Neural progenitor cell (in vitro differentiated cells): ENCODE results near the gene SLC41A3. TPM values are rescaled to one million over a fixed set of nuclear protein-coding genes. Genes with fewer than 3 reads are reported as not detected.

ENCODE experiments used
- DNase-seq: peaks from one replicate; pipeline ENCODE4 v3.0.0-alpha.2; 2016; ENCODE audit warnings: low spot score
- H2AFZ ChIP-seq: fragments of 200-600 bp; sonication (generic); replicated peaks from 2 replicates; pipeline ENCODE4 v1.6.1; 2016; ENCODE audit warnings: antibody characterized with exemption
- H3F3A ChIP-seq: fragments of 200-600 bp; sonication (generic); 2 replicates; pipeline ENCODE4 v1.6.1; 2016; ENCODE audit warnings: antibody characterized with exemption, low read depth
- H3K27ac ChIP-seq: fragments of 200-600 bp; sonication (generic); 2 replicates; pipeline ENCODE4 v1.5.1; 2016; ENCODE audit warnings: mild to moderate bottlenecking
- H3K27me3 ChIP-seq: fragments of 200-600 bp; sonication (generic); 2 replicates; pipeline ENCODE4 v1.6.1; 2016; ENCODE audit warnings: mild to moderate bottlenecking, moderate library complexity
- H3K36me3 ChIP-seq: fragments of 200-600 bp; sonication (generic); 2 replicates; pipeline ENCODE4 v1.5.1; 2016
- H3K4me1 ChIP-seq: fragments of 200-600 bp; sonication (generic); 2 replicates; pipeline ENCODE4 v1.6.1; 2016; ENCODE audit warnings: mixed run types
- H3K4me2 ChIP-seq: fragments of 200-600 bp; sonication (generic); 2 replicates; pipeline ENCODE4 v1.6.1; 2016
- H3K4me3 ChIP-seq: fragments of 200-600 bp; sonication (generic); 2 replicates; pipeline ENCODE4 v1.5.1; 2016
- H3K79me2 ChIP-seq: fragments of 200-600 bp; sonication (generic); 2 replicates; pipeline ENCODE4 v1.6.1; 2016; ENCODE audit warnings: low read depth
- H3K9ac ChIP-seq: fragments of 200-600 bp; sonication (generic); 2 replicates; pipeline ENCODE4 v1.6.1; 2016
- H3K9me3 ChIP-seq: fragments of 200-600 bp; sonication (generic); 2 replicates; pipeline ENCODE4 v1.5.1; 2016; ENCODE audit warnings: low read depth
- H4K20me1 ChIP-seq: fragments of 200-600 bp; sonication (generic); 2 replicates; pipeline ENCODE4 v1.6.1; 2016; ENCODE audit warnings: low read depth
- H3K27ac Mint-ChIP-seq: 3 replicates; pipeline ENCODE4 v1.8.0; 2021; ENCODE audit warnings: mixed read lengths
- H3K27me3 Mint-ChIP-seq: 2 replicates; pipeline ENCODE4 v1.8.0; 2022; ENCODE audit warnings: low read depth, mild to moderate bottlenecking, inconsistent platforms, moderate library complexity, mixed read lengths; ENCODE audit not compliant: insufficient read depth
- H3K36me3 Mint-ChIP-seq: 3 replicates; pipeline ENCODE4 v1.8.0; 2021; ENCODE audit warnings: mixed read lengths
- H3K4me1 Mint-ChIP-seq: 3 replicates; pipeline ENCODE4 v1.8.0; 2021; ENCODE audit warnings: mixed read lengths
- H3K4me3 Mint-ChIP-seq: 3 replicates; pipeline ENCODE4 v1.8.0; 2021; ENCODE audit warnings: mild to moderate bottlenecking, moderate library complexity, mixed read lengths
- H3K9me3 Mint-ChIP-seq: 3 replicates; pipeline ENCODE4 v1.8.0; 2020; ENCODE audit warnings: mixed read lengths
- CTCF ChIP-seq: fragments of 200-600 bp; sonication (generic); IDR thresholded peaks from 2 replicates; pipeline ENCODE4 v1.5.1; 2017; ENCODE audit warnings: antibody characterized with exemption, mild to moderate bottlenecking
- EZH2 ChIP-seq: fragments of 200-600 bp; sonication (generic); IDR thresholded peaks from 2 replicates; pipeline ENCODE4 v1.6.1; 2017; ENCODE audit warnings: antibody characterized with exemption, mild to moderate bottlenecking, moderate library complexity
- EZH2phosphoT487 ChIP-seq: fragments of 200-600 bp; sonication (generic); IDR thresholded peaks from 2 replicates; pipeline ENCODE4 v1.6.1; 2017; ENCODE audit warnings: antibody characterized with exemption
- total RNA-seq: library from RNA; depleted of rRNA; stranded (reverse); fragments of >200 nt; gene quantifications from 2 replicates; pipeline ENCODE4 v1.2.3, GENCODE V29; 2015; ENCODE audit warnings: low replicate concordance

The SLC41A3 gene
- total RNA-seq, 1 donor from 2014 or later, result 24.9 TPM

GRCh38 chr3:126060613-126061145 is 23.2 kb downstream of the SLC41A3 start:
- H4K20me1 ChIP-seq, result no peaks in the 10 kb centered on the region
- H3K27ac ChIP-seq, result no peak overlapping the region
- H3K27me3 Mint-ChIP-seq, result no peaks in the 10 kb centered on the region
- H3K9me3 ChIP-seq, result no peaks in the 10 kb centered on the region
- no peak overlapping the region for H2AFZ ChIP-seq
- H3K4me1 Mint-ChIP-seq, result peaks cover 11% of the 10 kb centered on the region
- no peak overlapping the region for H3K4me3 ChIP-seq
- H3K9ac ChIP-seq, result no peak overlapping the region
- no peak overlapping the region for H3K4me2 ChIP-seq
- TF ChIP-seq EZH2 (no peak), CTCF (no peak), EZH2phosphoT487 (no peak)
- no peaks in the 10 kb centered on the region for H3F3A ChIP-seq
- peaks cover 2% of the 10 kb centered on the region for H3K36me3 Mint-ChIP-seq
- no peaks in the 10 kb centered on the region for H3K4me1 ChIP-seq
- H3K79me2 ChIP-seq, result no peaks in the 10 kb centered on the region
- no peak overlapping the region for H3K27ac Mint-ChIP-seq
- H3K36me3 ChIP-seq, result no peaks in the 10 kb centered on the region
- H3K4me3 Mint-ChIP-seq, result no peak overlapping the region
- H3K27me3 ChIP-seq, result no peaks in the 10 kb centered on the region
- DNase-seq, result no peak
- H3K9me3 Mint-ChIP-seq, result no peaks in the 10 kb centered on the region

DNA sequence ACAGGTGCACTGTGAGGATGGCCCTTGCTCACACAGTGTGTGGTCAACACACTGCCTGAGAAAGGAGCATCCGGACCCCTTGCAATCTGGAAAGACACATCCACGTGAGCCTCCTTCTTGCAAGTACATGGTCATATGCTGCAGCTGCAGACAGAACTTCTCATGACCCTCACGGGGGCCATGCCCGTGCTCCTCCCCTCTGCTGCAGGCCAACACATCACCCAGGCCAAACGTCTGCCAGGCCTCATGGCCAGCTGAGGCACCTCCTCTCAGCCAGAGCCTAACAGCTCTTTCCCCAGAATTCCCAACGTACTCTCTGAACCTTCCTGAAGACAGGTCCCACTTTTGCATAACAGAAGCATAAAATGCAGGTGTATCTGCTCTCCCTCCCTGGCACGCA is 25.3 kb downstream of the SLC41A3 start:
- Histone ChIP-seq H3K9ac (no peak overlapping the region), H2AFZ (no peak overlapping the region), H3K36me3 (no peaks in the 10 kb centered on the region), H3K79me2 (no peaks in the 10 kb centered on the region), H3K27ac (no peak overlapping the region), H3K4me1 (peaks cover 1% of the 10 kb centered on the region), H3F3A (no peaks in the 10 kb centered on the region), H3K4me2 (no peak overlapping the region), H3K9me3 (no peaks in the 10 kb centered on the region), H3K4me3 (no peak overlapping the region), H4K20me1 (no peaks in the 10 kb centered on the region), H3K27me3 (no peaks in the 10 kb centered on the region)
- Mint-ChIP-seq H3K4me3 (no peak overlapping the region), H3K36me3 (peaks cover 2% of the 10 kb centered on the region), H3K9me3 (no peaks in the 10 kb centered on the region), H3K27ac (peak overlapping the region; percentile 68), H3K27me3 (peaks cover 2% of the 10 kb centered on the region), H3K4me1 (peaks cover 11% of the 10 kb centered on the region)
- TF ChIP-seq EZH2, result no peak
- TF ChIP-seq EZH2phosphoT487, result no peak
- no peak for TF ChIP-seq CTCF
- DNase-seq, result no peak

GRCh38 chr3:126057936-126058335 is 26.0 kb downstream of the SLC41A3 start:
- TF ChIP-seq EZH2 (no peak), CTCF (no peak), EZH2phosphoT487 (no peak)
- Histone ChIP-seq H3F3A (no peaks in the 10 kb centered on the region), H3K4me2 (no peak overlapping the region), H4K20me1 (no peaks in the 10 kb centered on the region), H2AFZ (no peak overlapping the region), H3K9ac (no peak overlapping the region), H3K4me1 (peaks cover 4% of the 10 kb centered on the region), H3K27me3 (no peaks in the 10 kb centered on the region), H3K4me3 (no peak overlapping the region), H3K27ac (no peak overlapping the region), H3K36me3 (no peaks in the 10 kb centered on the region), H3K9me3 (no peaks in the 10 kb centered on the region), H3K79me2 (no peaks in the 10 kb centered on the region)
- Mint-ChIP-seq H3K4me1 (peaks cover 11% of the 10 kb centered on the region), H3K36me3 (peaks cover 2% of the 10 kb centered on the region), H3K27me3 (peaks cover 2% of the 10 kb centered on the region), H3K27ac (peak overlapping the region; percentile 3), H3K9me3 (no peaks in the 10 kb centered on the region), H3K4me3 (no peak overlapping the region)
- DNase-seq, result no peak
